Ishikawa (cell line): ENCODE results near the gene KSR2.

Experiments used
- CEBPB ChIP-seq: IDR thresholded peaks from 2 replicates; pipeline ENCODE4 v1.6.1; 2012
- CREB1 ChIP-seq: IDR thresholded peaks from 2 replicates; pipeline ENCODE4 v1.6.1; 2012; ENCODE audit warnings: low read depth
- EGR1 ChIP-seq: IDR thresholded peaks from 2 replicates; pipeline ENCODE4 v1.6.1; 2012
- EP300 ChIP-seq: IDR thresholded peaks from 2 replicates; pipeline ENCODE4 v1.6.1; 2012; ENCODE audit warnings: borderline replicate concordance
- FOXM1 ChIP-seq: IDR thresholded peaks from 2 replicates; pipeline ENCODE4 v1.6.1; 2012; ENCODE audit warnings: low read depth, borderline replicate concordance
- MAX ChIP-seq: IDR thresholded peaks from 2 replicates; pipeline ENCODE4 v1.6.1; 2012
- NFIC ChIP-seq: IDR thresholded peaks from 2 replicates; pipeline ENCODE4 v1.6.1; 2012
- RAD21 ChIP-seq: IDR thresholded peaks from 2 replicates; pipeline ENCODE4 v1.6.1; 2012; ENCODE audit warnings: low read depth
- REST ChIP-seq: IDR thresholded peaks from 2 replicates; pipeline ENCODE4 v1.6.1; 2012; ENCODE audit warnings: low read depth, mild to moderate bottlenecking
- TAF1 ChIP-seq: IDR thresholded peaks from 2 replicates; pipeline ENCODE4 v1.6.1; 2012; ENCODE audit warnings: low read depth, mild to moderate bottlenecking
- TCF12 ChIP-seq: IDR thresholded peaks from 2 replicates; pipeline ENCODE4 v1.6.1; 2012; ENCODE audit warnings: low read depth
- TEAD4 ChIP-seq: IDR thresholded peaks from 2 replicates; pipeline ENCODE4 v1.6.1; 2012
- USF1 ChIP-seq: IDR thresholded peaks from 2 replicates; pipeline ENCODE4 v1.6.1; 2012
- YY1 ChIP-seq: IDR thresholded peaks from 2 replicates; pipeline ENCODE4 v1.6.1; 2012; ENCODE audit warnings: low read depth
- ZBTB7A ChIP-seq: IDR thresholded peaks from 2 replicates; pipeline ENCODE4 v1.6.1; 2012; ENCODE audit warnings: low read depth

KSR2 gene

GRCh38 chr12:117594481-117594880 lies 374.3 kb downstream of the KSR2 start:
- TF ChIP-seq TAF1 (no peak), YY1 (no peak), USF1 (no peak), RAD21 (no peak), MAX (no peak)

GRCh38 chr12:117593815-117594400 lies 374.9 kb downstream of the KSR2 start:
- TF ChIP-seq ZBTB7A (no peak), MAX (no peak), CREB1 (no peak), TCF12 (no peak), USF1 (no peak), EGR1 (no peak), TEAD4 (no peak), CEBPB (no peak), NFIC (no peak), FOXM1 (no peak), REST (no peak)

GRCh38 chr12:117592588-117593305 lies 376.0 kb downstream of the KSR2 start:
- TF ChIP-seq FOXM1 (no peak), MAX (no peak), YY1 (no peak), RAD21 (no peak), EGR1 (no peak), TCF12 (no peak), NFIC (no peak), CEBPB (no peak), REST (no peak), TEAD4 (no peak), CREB1 (no peak), USF1 (no peak), EP300 (no peak), ZBTB7A (no peak)

GRCh38 chr12:117590999-117591398 lies 377.8 kb downstream of the KSR2 start:
- TF ChIP-seq CEBPB: no peak

GRCh38 chr12:117590386-117590785 lies 378.4 kb downstream of the KSR2 start:
- TF ChIP-seq ZBTB7A: no peak
- TF ChIP-seq TEAD4: no peak
- TF ChIP-seq FOXM1: no peak
- TF ChIP-seq YY1: no peak
- TF ChIP-seq TCF12: no peak
- no peak for TF ChIP-seq USF1
- no peak for TF ChIP-seq EGR1
- TF ChIP-seq CEBPB: no peak
- no peak for TF ChIP-seq RAD21
- no peak for TF ChIP-seq TAF1
- TF ChIP-seq CREB1: no peak
- no peak for TF ChIP-seq MAX
- TF ChIP-seq NFIC: no peak
- no peak for TF ChIP-seq EP300
- TF ChIP-seq REST: no peak
